GM19238 (cell line): Measurements from ENCODE around the gene ESR1.

Source experiments
- DNase-seq: peaks from one replicate; pipeline ENCODE4 v3.0.0; 2011; ENCODE audit warnings: low spot score; ENCODE audit not compliant: insufficient read length

ESR1 gene

GRCh38 chr6:152170313-152170701, 362.8 kb downstream of the ESR1 start:
- no peak for DNase-seq

- DNase-seq = no peak
Measured at GRCh38 chr6:152170702-152171667, 363.5 kb downstream of the ESR1 start.

DNA sequence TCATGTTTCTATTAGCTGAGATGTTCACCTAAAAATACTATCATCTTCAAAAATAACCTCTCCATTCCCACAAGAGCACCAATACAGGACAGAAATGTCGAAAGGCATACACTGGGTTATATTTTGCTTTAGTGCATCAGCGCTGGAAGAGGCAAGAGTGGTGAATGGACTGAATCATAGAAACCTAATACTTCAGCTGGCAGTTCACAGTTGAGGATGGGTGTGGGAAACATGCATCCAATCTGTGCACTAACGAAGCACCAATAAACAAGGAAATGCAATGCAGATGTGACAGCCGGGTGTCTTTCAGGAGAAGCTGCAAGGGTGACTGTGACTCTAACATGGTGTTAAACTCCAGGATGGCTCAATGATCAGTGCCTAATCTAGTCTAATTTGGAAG, 365.8 kb downstream of the ESR1 start:
- no peak for DNase-seq

DNA sequence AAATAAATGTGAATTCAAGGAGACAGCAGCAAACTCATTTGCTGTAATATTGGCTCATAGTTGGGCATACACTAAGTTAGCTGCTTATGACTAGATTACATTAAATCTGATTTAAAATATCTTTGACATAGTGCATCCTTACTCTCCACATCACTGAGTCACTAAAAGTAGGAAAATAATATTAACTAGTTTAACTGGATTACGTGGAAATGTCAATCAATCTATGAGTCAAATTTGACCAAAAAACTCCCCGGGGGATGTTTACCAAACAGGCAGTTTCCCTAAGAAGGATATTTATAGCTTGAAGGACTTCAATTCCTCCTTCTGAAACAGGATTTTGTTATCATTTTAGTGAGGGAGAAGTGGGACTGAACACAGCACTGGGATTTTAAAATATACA, 366.5 kb downstream of the ESR1 start:
- DNase-seq = no peak

GRCh38 chr6:152176268-152176667, 368.8 kb downstream of the ESR1 start:
- DNase-seq = no peak
